SJCRH30 (cell line): ENCODE measurements around the gene TAF6. TPM values are rescaled to one million over a fixed set of nuclear protein-coding genes. Genes with fewer than 3 reads are reported as not detected.

Experiments
- DNase-seq, 2 experiments: peaks; one replicate each; pipeline ENCODE4 v3.0.0-alpha.2; 2015 to 2020
- H3K27ac ChIP-seq: fragments of 250-450 bp; sonication (Bioruptor Pico); 2 replicates; pipeline ENCODE4 v1.5.1; 2020; ENCODE audit warnings: mild to moderate bottlenecking, moderate library complexity
- H3K27me3 ChIP-seq: fragments of 250-450 bp; sonication (Bioruptor Pico); 2 replicates; pipeline ENCODE4 v1.5.1; 2020; ENCODE audit warnings: mild to moderate bottlenecking, moderate library complexity
- H3K36me3 ChIP-seq: fragments of 250-450 bp; sonication (Bioruptor Pico); 2 replicates; pipeline ENCODE4 v1.5.1; 2020; ENCODE audit warnings: mild to moderate bottlenecking, moderate library complexity
- H3K4me1 ChIP-seq: fragments of 250-450 bp; sonication (Bioruptor Pico); 2 replicates; pipeline ENCODE4 v1.5.1; 2020; ENCODE audit warnings: mild to moderate bottlenecking, moderate library complexity
- H3K4me3 ChIP-seq: fragments of 250-450 bp; sonication (Bioruptor Pico); 2 replicates; pipeline ENCODE4 v1.5.1; 2020; ENCODE audit warnings: mild to moderate bottlenecking, moderate library complexity
- H3K9me3 ChIP-seq: fragments of 250-450 bp; sonication (Bioruptor Pico); replicated peaks from 2 replicates; pipeline ENCODE4 v1.5.1; 2020; ENCODE audit warnings: mild to moderate bottlenecking, moderate library complexity
- total RNA-seq: library from RNA; depleted of rRNA; stranded (reverse); fragments of >200 nt; shearing (Covaris generic); gene quantifications from 2 replicates; pipeline ENCODE4 v1.2.3, GENCODE V29; 2014; rRNA removed

The TAF6 gene
- total RNA-seq, 1 experiment from 2014 or later: 42.2 TPM

- no peaks in the 10 kb centered on the region for H3K27me3 ChIP-seq
- no peaks in the 10 kb centered on the region for H3K4me1 ChIP-seq
- H3K9me3 ChIP-seq: no peaks in the 10 kb centered on the region
- no peak overlapping the region for H3K27ac ChIP-seq
- H3K36me3 ChIP-seq: peaks cover 62% of the 10 kb centered on the region
- H3K4me3 ChIP-seq: no peak overlapping the region
- DNase-seq: no peak
Measured at GRCh38 chr7:100061518-100062193, 57.5 kb downstream of the TAF6 start.

- no peaks in the 10 kb centered on the region for H3K4me1 ChIP-seq
- H3K4me3 ChIP-seq: no peak overlapping the region
- peaks cover 49% of the 10 kb centered on the region for H3K36me3 ChIP-seq
- no peak overlapping the region for H3K27ac ChIP-seq
- no peaks in the 10 kb centered on the region for H3K9me3 ChIP-seq
- DNase-seq: no peak
- no peaks in the 10 kb centered on the region for H3K27me3 ChIP-seq
Measured at GRCh38 chr7:100059251-100059739, 59.9 kb downstream of the TAF6 start.

Other genes with a start within 250 kb of the TAF6 start
- gene OR2AE1, start 242.3 kb downstream of the TAF6 start, total RNA-seq: 0.32 TPM in 1 of 2 replicates, not detected in the other
- 16.3 and 18.5 TPM in 2 replicates for gene TRIM4, start 199.8 kb downstream of the TAF6 start, total RNA-seq
- not detected in 2 replicates for gene GJC3, start 189.7 kb downstream of the TAF6 start, total RNA-seq
- 0.10 TPM in 1 of 2 replicates, not detected in the other for gene AZGP1, start 143.3 kb downstream of the TAF6 start, total RNA-seq
- gene ZKSCAN1, start 103.8 kb downstream of the TAF6 start, total RNA-seq: 17.7 and 20.0 TPM in 2 replicates
- gene ZSCAN21, start 69.6 kb downstream of the TAF6 start, total RNA-seq: 15.1 and 17.9 TPM in 2 replicates
- 37.1 and 44.3 TPM in 2 replicates for gene ZNF3, start 37.6 kb downstream of the TAF6 start, total RNA-seq
- 115 and 126 TPM in 2 replicates for gene COPS6, start 30.4 kb downstream of the TAF6 start, total RNA-seq
- gene MCM7, start 18.0 kb downstream of the TAF6 start, total RNA-seq: 332 and 353 TPM in 2 replicates
- gene AP4M1, start 17.7 kb downstream of the TAF6 start, total RNA-seq: 9.9 and 13.9 TPM in 2 replicates
- 13.2 and 13.7 TPM in 2 replicates for gene CNPY4, start 276 bp upstream of the TAF6 start, total RNA-seq
- 1.4 and 1.6 TPM in 2 replicates for gene MBLAC1, start 7.6 kb upstream of the TAF6 start, total RNA-seq
- gene LAMTOR4, start 29.6 kb upstream of the TAF6 start, total RNA-seq: 65.4 and 84.6 TPM in 2 replicates
- gene TRAPPC14, start 39.4 kb upstream of the TAF6 start, total RNA-seq: 9.6 and 15.4 TPM in 2 replicates
- 7.4 and 8.0 TPM in 2 replicates for gene GAL3ST4, start 49.3 kb upstream of the TAF6 start, total RNA-seq
- gene GPC2, start 58.0 kb upstream of the TAF6 start, total RNA-seq: 16.7 and 17.2 TPM in 2 replicates
- gene STAG3, start 58.6 kb upstream of the TAF6 start, total RNA-seq: 0.10 and 1.3 TPM in 2 replicates
- not detected in 2 replicates for gene PVRIG, start 100.6 kb upstream of the TAF6 start, total RNA-seq
- gene SPDYE3, start 188.3 kb upstream of the TAF6 start, total RNA-seq: 0.06 TPM in 1 of 2 replicates, not detected in the other
- 13.3 and 28.0 TPM in 2 replicates for gene PILRB, start 238.8 kb upstream of the TAF6 start, total RNA-seq